DOHH2 (cell line): ENCODE results near the gene OTOF.

Source experiments
- EZH2phosphoT487 ChIP-seq: fragments of 200-600 bp; sonication (generic); IDR thresholded peaks from 2 replicates; pipeline ENCODE4 v1.6.1; 2017; ENCODE audit warnings: borderline replicate concordance, mild to moderate bottlenecking, antibody characterized with exemption, low read length, moderate library complexity, mixed read lengths
- TF ChIP-seq, protein P1 (sequence below): fragments of 200-600 bp; sonication (generic); IDR thresholded peaks from one replicate; pipeline ENCODE4 v1.5.1; 2014; ENCODE audit warnings: antibody characterized with exemption, mild to moderate bottlenecking, low read depth, low read length; ENCODE audit not compliant: poor library complexity, severe bottlenecking

DNA sequence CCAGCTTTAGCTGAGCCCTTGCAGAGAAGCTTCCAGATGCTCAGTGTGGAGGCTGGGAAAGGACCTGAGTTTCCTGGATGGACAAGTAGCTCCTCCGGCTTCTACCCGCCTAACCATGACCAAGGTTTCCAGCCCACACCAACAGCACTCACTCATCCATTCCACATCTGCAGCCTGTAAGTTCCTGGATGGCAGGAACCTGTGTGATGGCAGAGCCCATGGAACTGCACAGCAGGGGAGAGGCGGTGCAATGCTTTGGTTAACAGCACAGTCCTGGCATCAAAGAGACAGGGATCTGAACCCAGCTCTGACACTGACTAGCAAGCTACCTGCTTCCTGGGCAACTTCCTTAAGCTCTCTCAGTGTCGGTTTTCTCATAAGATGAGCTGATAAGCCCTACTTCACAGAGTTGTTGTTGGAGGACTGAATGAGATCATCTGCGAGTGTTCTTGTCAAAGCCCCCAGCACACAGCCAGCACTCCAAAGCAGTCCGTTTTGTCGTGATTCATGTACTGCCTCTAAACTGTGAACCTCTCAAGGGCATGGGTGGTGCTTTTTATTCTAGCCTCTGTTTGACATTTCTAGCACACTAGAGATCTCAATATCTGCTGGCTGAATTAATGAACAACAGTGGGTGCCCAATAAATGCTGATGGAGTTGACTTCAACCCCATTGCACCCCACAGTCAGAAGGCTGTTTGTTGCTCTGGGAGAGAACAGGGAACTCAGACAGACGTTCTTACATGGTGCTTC lies 41.6 kb upstream of the OTOF start:
- TF ChIP-seq, protein P1, sequence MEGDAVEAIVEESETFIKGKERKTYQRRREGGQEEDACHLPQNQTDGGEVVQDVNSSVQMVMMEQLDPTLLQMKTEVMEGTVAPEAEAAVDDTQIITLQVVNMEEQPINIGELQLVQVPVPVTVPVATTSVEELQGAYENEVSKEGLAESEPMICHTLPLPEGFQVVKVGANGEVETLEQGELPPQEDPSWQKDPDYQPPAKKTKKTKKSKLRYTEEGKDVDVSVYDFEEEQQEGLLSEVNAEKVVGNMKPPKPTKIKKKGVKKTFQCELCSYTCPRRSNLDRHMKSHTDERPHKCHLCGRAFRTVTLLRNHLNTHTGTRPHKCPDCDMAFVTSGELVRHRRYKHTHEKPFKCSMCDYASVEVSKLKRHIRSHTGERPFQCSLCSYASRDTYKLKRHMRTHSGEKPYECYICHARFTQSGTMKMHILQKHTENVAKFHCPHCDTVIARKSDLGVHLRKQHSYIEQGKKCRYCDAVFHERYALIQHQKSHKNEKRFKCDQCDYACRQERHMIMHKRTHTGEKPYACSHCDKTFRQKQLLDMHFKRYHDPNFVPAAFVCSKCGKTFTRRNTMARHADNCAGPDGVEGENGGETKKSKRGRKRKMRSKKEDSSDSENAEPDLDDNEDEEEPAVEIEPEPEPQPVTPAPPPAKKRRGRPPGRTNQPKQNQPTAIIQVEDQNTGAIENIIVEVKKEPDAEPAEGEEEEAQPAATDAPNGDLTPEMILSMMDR: no peak
- TF ChIP-seq EZH2phosphoT487: no peak
